ENCODE results near the gene NUP62.
"Not testable (repeated sequence)": the region's sequence is repeated elsewhere in the genome, so short reads cannot be mapped to it uniquely, and the experiment has no call there.

The NUP62 gene

GRCh38 chr19:49951806-49952478 is 22.6 kb upstream of the NUP62 start:
- DNase-seq (ENCODE audit: low read depth): no peak

GRCh38 chr19:49950956-49951526 is 21.7 kb upstream of the NUP62 start:
- no peak for DNase-seq (ENCODE audit: low read depth)

- DNase-seq (ENCODE audit: low read depth): no peak
Observed at GRCh38 chr19:49950590-49950948, 21.3 kb upstream of the NUP62 start.

GRCh38 chr19:49949742-49950589 is 20.7 kb upstream of the NUP62 start:
- no peak for DNase-seq (ENCODE audit: low read depth)

- DNase-seq (ENCODE audit: low read depth): no peak
Observed at GRCh38 chr19:49946415-49946814, 17.1 kb upstream of the NUP62 start.

- not testable (repeated sequence) for DNase-seq (ENCODE audit: low read depth)
Observed at GRCh38 chr19:49944567-49944966, 15.3 kb upstream of the NUP62 start.

GRCh38 chr19:49940482-49940791 is 11.1 kb upstream of the NUP62 start:
- DNase-seq (ENCODE audit: low read depth): no peak

GRCh38 chr19:49939721-49940481 is 10.6 kb upstream of the NUP62 start:
- no peak for DNase-seq (ENCODE audit: low read depth)

GRCh38 chr19:49938662-49939061 is 9.4 kb upstream of the NUP62 start:
- DNase-seq (ENCODE audit: low read depth): peak; percentile 45

- peak; percentile 51 for DNase-seq (ENCODE audit: low read depth)
Observed at GRCh38 chr19:49937750-49938381, 8.6 kb upstream of the NUP62 start.

GRCh38 chr19:49936549-49936948 is 7.2 kb upstream of the NUP62 start:
- no peak for DNase-seq (ENCODE audit: low read depth)

- DNase-seq (ENCODE audit: low read depth): no peak
Observed at GRCh38 chr19:49933643-49934042, 4.3 kb upstream of the NUP62 start.

GRCh38 chr19:49932731-49933131 is 3.4 kb upstream of the NUP62 start:
- no peak for DNase-seq (ENCODE audit: low read depth)

- no peak for DNase-seq (ENCODE audit: low read depth)
Observed at GRCh38 chr19:49932041-49932451, 2.7 kb upstream of the NUP62 start.

- no peak for DNase-seq (ENCODE audit: low read depth)
Observed at GRCh38 chr19:49931293-49932040, 2.2 kb upstream of the NUP62 start.

GRCh38 chr19:49930483-49931011 is 1.2 kb upstream of the NUP62 start:
- DNase-seq (ENCODE audit: low read depth): no peak

GRCh38 chr19:49929611-49930482 is 543 bp upstream of the NUP62 start:
- DNase-seq (ENCODE audit: low read depth): peak; percentile 96

- DNase-seq (ENCODE audit: low read depth): no peak
Observed at GRCh38 chr19:49927526-49928264, 1.6 kb downstream of the NUP62 start.

GRCh38 chr19:49926515-49926914 is 2.8 kb downstream of the NUP62 start:
- DNase-seq (ENCODE audit: low read depth): no peak
